ENCODE measurements around the gene CCT8L2. TPM values are rescaled to one million over a fixed set of nuclear protein-coding genes. Genes with fewer than 3 reads are reported as not detected.
"Not testable (repeated sequence)": the region's sequence is repeated elsewhere in the genome, so short reads cannot be mapped to it uniquely, and the experiment has no call there.

Gene CCT8L2
- total RNA-seq, 1 experiment from 2014 or later: not detected

- Histone ChIP-seq H3K4me2 (ENCODE audit: low read depth, low read length, poor library complexity, severe bottlenecking) (no peak overlapping the region), H3K27ac (ENCODE audit: low read length) (no peak overlapping the region), H3K9me2 (replicated peaks; ENCODE audit: insufficient read depth, low read length) (no peaks in the 10 kb centered on the region), H3K27me3 (ENCODE audit: low read length) (no peaks in the 10 kb centered on the region), H3K4me3 (ENCODE audit: low read length) (no peak overlapping the region), H3K9me3 (ENCODE audit: low read length) (no peaks in the 10 kb centered on the region), H3K4me1 (ENCODE audit: low read length) (no peaks in the 10 kb centered on the region), H4K20me1 (ENCODE audit: insufficient read depth, low read depth, low read length) (no peaks in the 10 kb centered on the region), H3K79me2 (ENCODE audit: low read length) (no peaks in the 10 kb centered on the region), H2AFZ (ENCODE audit: low read length) (no peak overlapping the region), H3K36me3 (ENCODE audit: insufficient read depth, low read length) (no peaks in the 10 kb centered on the region), H3K9ac (ENCODE audit: low read length) (no peak overlapping the region)
- DNase-seq: no peak
Measured at GRCh38 chr22:16601437-16602223, 9.0 kb upstream of the CCT8L2 start.

GRCh38 chr22:16600644-16601436 is 8.2 kb upstream of the CCT8L2 start:
- H4K20me1 ChIP-seq (ENCODE audit: insufficient read depth, low read depth, low read length); H3K36me3 ChIP-seq (ENCODE audit: insufficient read depth, low read length); H3K9me2 ChIP-seq (replicated peaks; ENCODE audit: insufficient read depth, low read length); H3K4me2 ChIP-seq (ENCODE audit: low read depth, low read length, poor library complexity, severe bottlenecking); H3K27ac ChIP-seq (ENCODE audit: low read length); H3K4me3 ChIP-seq (ENCODE audit: low read length); H3K9ac ChIP-seq (ENCODE audit: low read length); H3K4me1 ChIP-seq (ENCODE audit: low read length); H3K9me3 ChIP-seq (ENCODE audit: low read length); H3K27me3 ChIP-seq (ENCODE audit: low read length); DNase-seq; H3K79me2 ChIP-seq (ENCODE audit: low read length); H2AFZ ChIP-seq (ENCODE audit: low read length): not testable (repeated sequence)

DNA sequence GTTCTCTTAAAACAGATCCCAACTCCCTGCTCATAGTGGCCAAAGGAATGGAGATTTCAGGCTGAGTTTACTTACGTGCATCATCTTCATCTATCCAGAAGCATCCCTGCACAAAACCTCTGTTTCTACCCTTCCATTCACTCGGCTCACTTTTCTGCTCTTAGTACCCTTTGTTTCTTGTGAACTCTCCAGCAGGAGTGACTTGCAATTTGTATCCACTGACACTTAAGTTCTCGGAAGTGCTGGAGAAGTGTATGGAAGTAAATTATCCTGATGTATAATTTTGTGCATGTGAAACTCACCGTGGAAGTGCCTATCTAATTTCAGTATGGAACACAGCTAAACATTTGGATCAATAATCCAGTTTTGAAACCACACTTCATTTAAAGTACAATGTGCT is 7.0 kb upstream of the CCT8L2 start:
- H3K4me3 ChIP-seq (ENCODE audit: low read length); H3K79me2 ChIP-seq (ENCODE audit: low read length); DNase-seq; H3K27ac ChIP-seq (ENCODE audit: low read length); H3K4me1 ChIP-seq (ENCODE audit: low read length); H3K9me2 ChIP-seq (replicated peaks; ENCODE audit: insufficient read depth, low read length); H3K36me3 ChIP-seq (ENCODE audit: insufficient read depth, low read length); H3K4me2 ChIP-seq (ENCODE audit: low read depth, low read length, poor library complexity, severe bottlenecking); H4K20me1 ChIP-seq (ENCODE audit: insufficient read depth, low read depth, low read length); H3K27me3 ChIP-seq (ENCODE audit: low read length); H2AFZ ChIP-seq (ENCODE audit: low read length); H3K9ac ChIP-seq (ENCODE audit: low read length); H3K9me3 ChIP-seq (ENCODE audit: low read length): not testable (repeated sequence)

DNA sequence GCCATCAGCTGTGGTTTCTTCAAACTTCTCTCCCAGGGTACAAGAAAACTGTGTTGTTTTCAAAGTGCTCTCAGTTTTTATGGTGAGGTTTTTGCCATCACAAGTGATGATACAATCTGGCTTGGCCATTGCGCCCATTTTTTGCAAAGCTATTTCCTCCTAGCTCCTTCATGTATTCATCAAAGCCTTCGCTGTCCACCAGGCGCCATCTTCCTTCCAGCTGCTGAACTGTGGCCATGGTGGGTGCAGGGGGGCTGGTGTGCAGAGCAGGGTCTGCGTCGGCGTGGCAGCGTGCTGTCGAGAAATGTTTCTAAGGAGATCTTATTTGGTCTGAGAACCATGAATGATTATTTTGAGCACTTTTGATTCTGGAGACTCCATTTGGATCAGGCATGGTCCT is 2.6 kb upstream of the CCT8L2 start:
- not testable (repeated sequence) for H3K9ac ChIP-seq (ENCODE audit: low read length); H3K4me1 ChIP-seq (ENCODE audit: low read length); DNase-seq; H3K4me2 ChIP-seq (ENCODE audit: low read depth, low read length, poor library complexity, severe bottlenecking); H3K4me3 ChIP-seq (ENCODE audit: low read length); H4K20me1 ChIP-seq (ENCODE audit: insufficient read depth, low read depth, low read length); H2AFZ ChIP-seq (ENCODE audit: low read length); H3K27ac ChIP-seq (ENCODE audit: low read length); H3K9me2 ChIP-seq (replicated peaks; ENCODE audit: insufficient read depth, low read length); H3K9me3 ChIP-seq (ENCODE audit: low read length); H3K79me2 ChIP-seq (ENCODE audit: low read length); H3K36me3 ChIP-seq (ENCODE audit: insufficient read depth, low read length); H3K27me3 ChIP-seq (ENCODE audit: low read length)

GRCh38 chr22:16594026-16594425 is 1.4 kb upstream of the CCT8L2 start:
- H3K36me3 ChIP-seq (ENCODE audit: insufficient read depth, low read length): no peaks in the 10 kb centered on the region
- H4K20me1 ChIP-seq (ENCODE audit: insufficient read depth, low read depth, low read length): no peaks in the 10 kb centered on the region
- H3K4me3 ChIP-seq (ENCODE audit: low read length): no peak overlapping the region
- no peak overlapping the region for H3K4me2 ChIP-seq (ENCODE audit: low read depth, low read length, poor library complexity, severe bottlenecking)
- no peaks in the 10 kb centered on the region for H3K4me1 ChIP-seq (ENCODE audit: low read length)
- DNase-seq: no peak
- no peak overlapping the region for H3K9ac ChIP-seq (ENCODE audit: low read length)
- no peaks in the 10 kb centered on the region for H3K9me3 ChIP-seq (ENCODE audit: low read length)
- no peaks in the 10 kb centered on the region for H3K27me3 ChIP-seq (ENCODE audit: low read length)
- no peak overlapping the region for H2AFZ ChIP-seq (ENCODE audit: low read length)
- no peaks in the 10 kb centered on the region for H3K79me2 ChIP-seq (ENCODE audit: low read length)
- H3K27ac ChIP-seq (ENCODE audit: low read length): no peak overlapping the region
- no peaks in the 10 kb centered on the region for H3K9me2 ChIP-seq (replicated peaks; ENCODE audit: insufficient read depth, low read length)

GRCh38 chr22:16592231-16592630 is 379 bp downstream of the CCT8L2 start:
- H3K4me3 ChIP-seq (ENCODE audit: low read length); H3K9me3 ChIP-seq (ENCODE audit: low read length); H3K4me2 ChIP-seq (ENCODE audit: low read depth, low read length, poor library complexity, severe bottlenecking); H3K27ac ChIP-seq (ENCODE audit: low read length); DNase-seq; H3K36me3 ChIP-seq (ENCODE audit: insufficient read depth, low read length); H3K4me1 ChIP-seq (ENCODE audit: low read length); H3K79me2 ChIP-seq (ENCODE audit: low read length); H3K9me2 ChIP-seq (replicated peaks; ENCODE audit: insufficient read depth, low read length); H3K27me3 ChIP-seq (ENCODE audit: low read length); H2AFZ ChIP-seq (ENCODE audit: low read length); H4K20me1 ChIP-seq (ENCODE audit: insufficient read depth, low read depth, low read length); H3K9ac ChIP-seq (ENCODE audit: low read length): not testable (repeated sequence)

DNA sequence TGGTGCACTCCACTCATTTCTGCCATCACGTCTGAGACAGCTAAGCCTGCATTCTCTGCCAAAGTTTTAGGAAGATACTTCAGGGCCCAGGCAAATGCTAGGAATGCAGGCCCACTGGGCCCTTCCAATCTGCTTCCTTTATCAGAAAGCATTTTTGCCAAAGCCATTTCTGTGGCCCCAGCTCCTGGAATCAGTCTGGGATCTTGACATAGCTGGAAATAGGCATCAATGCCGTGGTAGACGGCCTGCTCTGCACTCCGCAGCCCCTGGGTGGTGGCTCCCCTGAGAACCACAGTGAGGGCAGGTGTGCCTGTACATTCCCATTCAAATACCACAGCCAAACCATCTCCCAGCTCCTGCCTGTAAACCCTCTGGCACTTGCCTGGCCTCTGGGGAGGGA is 1.5 kb downstream of the CCT8L2 start:
- DNase-seq; H3K4me3 ChIP-seq (ENCODE audit: low read length); H3K9ac ChIP-seq (ENCODE audit: low read length); H3K36me3 ChIP-seq (ENCODE audit: insufficient read depth, low read length); H2AFZ ChIP-seq (ENCODE audit: low read length); H3K79me2 ChIP-seq (ENCODE audit: low read length); H3K27ac ChIP-seq (ENCODE audit: low read length); H3K27me3 ChIP-seq (ENCODE audit: low read length); H3K4me1 ChIP-seq (ENCODE audit: low read length); H4K20me1 ChIP-seq (ENCODE audit: insufficient read depth, low read depth, low read length); H3K4me2 ChIP-seq (ENCODE audit: low read depth, low read length, poor library complexity, severe bottlenecking); H3K9me3 ChIP-seq (ENCODE audit: low read length); H3K9me2 ChIP-seq (replicated peaks; ENCODE audit: insufficient read depth, low read length): not testable (repeated sequence)

DNA sequence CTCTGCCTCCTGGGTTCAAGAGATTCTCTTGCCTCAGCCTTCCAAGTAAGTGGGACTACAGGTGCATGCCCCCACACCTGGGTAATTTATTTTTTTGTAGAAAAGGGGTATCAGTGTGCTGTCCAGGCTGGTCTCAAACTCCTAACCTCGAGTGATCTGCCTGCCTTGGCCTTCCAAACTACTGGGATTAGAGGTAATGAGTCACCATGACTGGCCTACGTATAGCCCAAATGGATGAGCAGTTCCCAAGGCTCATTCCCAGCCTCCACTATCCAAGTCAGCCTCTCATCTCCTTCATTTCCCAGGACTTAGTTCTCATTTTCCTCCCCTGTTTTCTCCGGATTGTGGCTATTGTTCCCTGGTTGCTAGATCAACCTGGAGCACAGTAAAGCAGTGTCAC is 5.6 kb downstream of the CCT8L2 start:
- Histone ChIP-seq H2AFZ (ENCODE audit: low read length) (no peak overlapping the region), H4K20me1 (ENCODE audit: insufficient read depth, low read depth, low read length) (no peaks in the 10 kb centered on the region), H3K36me3 (ENCODE audit: insufficient read depth, low read length) (no peaks in the 10 kb centered on the region), H3K27ac (ENCODE audit: low read length) (no peak overlapping the region), H3K27me3 (ENCODE audit: low read length) (no peaks in the 10 kb centered on the region), H3K9me2 (replicated peaks; ENCODE audit: insufficient read depth, low read length) (no peaks in the 10 kb centered on the region), H3K4me1 (ENCODE audit: low read length) (no peaks in the 10 kb centered on the region), H3K4me2 (ENCODE audit: low read depth, low read length, poor library complexity, severe bottlenecking) (no peak overlapping the region), H3K9ac (ENCODE audit: low read length) (no peak overlapping the region), H3K4me3 (ENCODE audit: low read length) (no peak overlapping the region), H3K9me3 (ENCODE audit: low read length) (no peaks in the 10 kb centered on the region), H3K79me2 (ENCODE audit: low read length) (no peaks in the 10 kb centered on the region)
- DNase-seq: no peak

Measured in Karpas-422 (cell line).